RWPE1 (cell line): Measurements from ENCODE around the gene EFNA1.
A peak's percentile ranks its signal among the peaks of the same experiment; 100 is the strongest.

Experiments
- CTCF ChIA-PET: fragments of 350-600 bp; sonication (Branson Sonifier 250); formaldehyde crosslinking; extraction: SDS; loops from one replicate; lab custom pipeline; 2021; lab: Yijun Ruan, JAX
- POLR2A ChIA-PET: fragments of 400-600 bp; formaldehyde crosslinking; extraction: SDS; loops from one replicate; lab custom pipeline; 2020; ENCODE audit warnings: antibody characterized with exemption; ENCODE audit not compliant: low non-redundant PET; lab: Yijun Ruan, JAX
- DNase-seq: peaks from one replicate; pipeline ENCODE4 v3.0.0; 2012; ENCODE audit warnings: low spot score
- H3K27ac ChIP-seq: fragments of 450-650 bp; 2 replicates; pipeline ENCODE4 v1.5.1; 2017
- TF ChIP-seq, protein P1 (sequence below): fragments of 450-650 bp; conservative IDR thresholded peaks from 2 replicates; pipeline ENCODE4 v1.5.1; 2017; ENCODE audit warnings: low read depth, mild to moderate bottlenecking

The EFNA1 gene

GRCh38 chr1:155175281-155175926 is 47.7 kb downstream of the EFNA1 start:
- POLR2A ChIA-PET, result no interaction called here
- CTCF ChIA-PET, result interaction anchor here (0.9 to 2.7 kb wide), 3 partner anchors 18 to 84 kb away, joined by 3 to 25 read pairs (median 3); no protein-coding TSS in a partner anchor

GRCh38 chr1:155175927-155176371 is 48.3 kb downstream of the EFNA1 start:
- peak overlapping the region; percentile 87 for H3K27ac ChIP-seq
- TF ChIP-seq, protein P1, sequence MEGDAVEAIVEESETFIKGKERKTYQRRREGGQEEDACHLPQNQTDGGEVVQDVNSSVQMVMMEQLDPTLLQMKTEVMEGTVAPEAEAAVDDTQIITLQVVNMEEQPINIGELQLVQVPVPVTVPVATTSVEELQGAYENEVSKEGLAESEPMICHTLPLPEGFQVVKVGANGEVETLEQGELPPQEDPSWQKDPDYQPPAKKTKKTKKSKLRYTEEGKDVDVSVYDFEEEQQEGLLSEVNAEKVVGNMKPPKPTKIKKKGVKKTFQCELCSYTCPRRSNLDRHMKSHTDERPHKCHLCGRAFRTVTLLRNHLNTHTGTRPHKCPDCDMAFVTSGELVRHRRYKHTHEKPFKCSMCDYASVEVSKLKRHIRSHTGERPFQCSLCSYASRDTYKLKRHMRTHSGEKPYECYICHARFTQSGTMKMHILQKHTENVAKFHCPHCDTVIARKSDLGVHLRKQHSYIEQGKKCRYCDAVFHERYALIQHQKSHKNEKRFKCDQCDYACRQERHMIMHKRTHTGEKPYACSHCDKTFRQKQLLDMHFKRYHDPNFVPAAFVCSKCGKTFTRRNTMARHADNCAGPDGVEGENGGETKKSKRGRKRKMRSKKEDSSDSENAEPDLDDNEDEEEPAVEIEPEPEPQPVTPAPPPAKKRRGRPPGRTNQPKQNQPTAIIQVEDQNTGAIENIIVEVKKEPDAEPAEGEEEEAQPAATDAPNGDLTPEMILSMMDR, result no peak
- ChIA-PET CTCF (interaction anchor here (0.6 to 2.7 kb wide), 2 partner anchors 9 to 18 kb away, joined by 3 to 25 read pairs; no protein-coding TSS in a partner anchor), POLR2A (no interaction called here)
- DNase-seq, result no peak

More at GRCh38 chr1:155175281-155175926, 47.7 kb downstream of the EFNA1 start:
- TF ChIP-seq, protein P1, result no peak
- H3K27ac ChIP-seq, result peak overlapping the region; percentile 87
- no peak for DNase-seq

DNA sequence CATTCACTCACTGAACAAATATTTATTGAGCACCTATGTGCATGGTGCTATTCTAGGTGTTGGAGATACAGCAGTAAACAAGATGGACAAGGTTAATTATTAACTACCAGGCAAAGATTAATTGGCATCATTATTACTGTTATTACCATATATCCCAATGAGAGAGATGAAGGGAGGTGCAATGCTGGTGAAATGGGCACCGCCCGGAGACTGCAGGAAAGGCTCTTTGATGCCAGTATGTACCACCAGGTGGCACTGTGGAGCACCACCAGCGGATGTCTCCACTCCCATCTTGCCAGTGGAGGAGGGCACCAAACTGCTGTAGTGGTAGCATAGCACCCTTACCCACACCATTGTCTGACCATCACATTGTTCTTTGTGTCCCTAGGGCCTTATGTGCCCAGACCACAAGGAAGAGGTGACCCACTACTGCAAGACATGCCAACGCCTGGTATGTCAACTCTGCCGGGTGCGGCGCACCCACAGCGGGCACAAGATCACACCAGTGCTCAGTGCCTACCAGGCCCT is 48.9 kb downstream of the EFNA1 start:
- ChIA-PET CTCF (interaction anchor here (0.6 to 2.7 kb wide), 7 partner anchors 9 to 88 kb away, joined by 3 to 25 read pairs (median 5); no protein-coding TSS in a partner anchor), POLR2A (interaction anchor here (0.5 kb wide), 1 partner anchor 204 kb away, joined by 3 read pairs; no protein-coding TSS in a partner anchor)
- TF ChIP-seq, protein P1, result peak; percentile 91
- peak; percentile 89 for DNase-seq
- peak overlapping the region; percentile 87 for H3K27ac ChIP-seq

GRCh38 chr1:155177192-155177917 is 49.7 kb downstream of the EFNA1 start:
- ChIA-PET POLR2A (interaction anchor here (0.5 to 0.8 kb wide), 2 partner anchors 17 to 205 kb away, joined by 3 to 5 read pairs; no protein-coding TSS in a partner anchor), CTCF (interaction anchor here (0.6 to 1.3 kb wide), 8 partner anchors 9 to 1231 kb away, joined by 3 to 24 read pairs (median 4); no protein-coding TSS in a partner anchor)
- peak overlapping the region; percentile 87 for H3K27ac ChIP-seq
- TF ChIP-seq, protein P1, result no peak
- DNase-seq, result peak; percentile 76

GRCh38 chr1:155177918-155178281 is 50.2 kb downstream of the EFNA1 start:
- peak overlapping the region; percentile 87 for H3K27ac ChIP-seq
- TF ChIP-seq, protein P1, result no peak
- ChIA-PET CTCF (interaction anchor here (1.1 to 3.1 kb wide), 6 partner anchors 9 to 43 kb away, joined by 4 to 24 read pairs (median 6); no protein-coding TSS in a partner anchor), POLR2A (no interaction called here)
- DNase-seq, result no peak
